GM19438 (cell line): ENCODE measurements around the gene MAN2B1.
"Not testable (repeated sequence)": the region's sequence is repeated elsewhere in the genome, so short reads cannot be mapped to it uniquely, and the experiment has no call there.

ENCODE experiments used
- ATAC-seq: cut with Tn5 transposase; IDR thresholded peaks from one replicate; pipeline ENCODE4 v1.9.1; 2021; ENCODE audit warnings: low read depth; ENCODE audit not compliant: unreplicated experiment

The MAN2B1 gene

DNA sequence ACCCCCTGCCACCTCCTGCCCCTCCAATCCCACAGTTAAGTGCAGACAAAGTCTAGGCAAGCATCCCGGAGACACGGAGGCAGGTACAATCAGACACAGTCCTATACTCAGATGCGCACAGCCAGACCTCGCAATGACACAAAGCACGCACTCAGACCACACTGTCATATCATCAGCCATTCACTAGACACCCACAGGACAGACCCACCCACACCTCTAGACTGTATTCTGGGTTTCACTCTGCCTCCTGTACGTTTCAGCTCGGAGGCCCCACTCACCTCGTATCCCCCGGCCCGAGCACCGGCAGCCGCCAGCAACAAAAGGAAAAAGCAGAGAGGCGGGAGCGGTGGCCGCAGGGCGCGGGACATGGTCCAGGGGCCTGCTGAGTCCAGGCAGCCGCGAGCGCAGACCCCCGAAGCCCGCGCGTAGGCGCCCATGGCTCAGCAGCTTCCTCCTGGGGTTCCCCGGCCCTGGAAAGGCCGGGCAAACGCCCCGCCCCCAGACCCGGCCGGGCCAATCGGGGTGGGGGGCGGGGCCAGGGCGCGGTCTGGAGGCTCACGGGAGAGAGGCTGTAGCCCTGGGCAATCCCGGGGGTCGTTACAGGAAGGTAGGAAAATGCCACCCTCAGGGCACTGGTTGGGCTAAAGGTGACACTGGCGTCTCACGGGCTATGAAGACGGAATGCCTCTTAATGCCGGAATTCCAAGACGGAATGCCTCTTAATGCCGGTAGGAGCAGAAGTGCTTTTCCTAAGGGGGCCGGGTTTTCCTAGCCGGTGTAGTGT lies at the start of gene MAN2B1, which contains the start of gene WDR83:
Gene MAN2B1 (minus strand): TSS at position 478 of the 784 bp plus-strand sequence. CDS start 41 bp downstream, at position 437.
Gene WDR83 (plus strand): TSS at position 543 of the 784 bp plus-strand sequence. CDS start 2,984 bp downstream, outside the sequence.
- peak; percentile 59 for ATAC-seq

DNA sequence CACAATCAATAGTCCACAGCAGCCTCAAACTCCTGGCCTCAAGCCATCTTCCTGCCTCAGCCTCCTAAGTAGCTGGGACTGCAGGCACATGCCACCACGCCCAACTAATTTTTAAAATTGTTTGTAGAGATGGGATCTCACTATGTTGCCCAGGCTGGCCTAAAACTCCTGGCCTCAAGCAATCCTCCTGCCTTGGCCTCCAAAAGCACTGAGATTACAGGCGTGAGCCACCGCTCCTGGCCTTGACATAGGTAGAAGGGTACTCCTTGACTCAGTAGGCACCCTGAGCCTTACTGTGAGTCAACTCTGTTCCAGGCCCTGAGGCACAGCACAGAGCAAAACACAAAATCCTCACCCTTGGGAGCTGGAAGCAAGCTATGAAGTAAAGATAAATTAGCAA lies 49.4 kb upstream of the MAN2B1 start:
- no peak for ATAC-seq

DNA sequence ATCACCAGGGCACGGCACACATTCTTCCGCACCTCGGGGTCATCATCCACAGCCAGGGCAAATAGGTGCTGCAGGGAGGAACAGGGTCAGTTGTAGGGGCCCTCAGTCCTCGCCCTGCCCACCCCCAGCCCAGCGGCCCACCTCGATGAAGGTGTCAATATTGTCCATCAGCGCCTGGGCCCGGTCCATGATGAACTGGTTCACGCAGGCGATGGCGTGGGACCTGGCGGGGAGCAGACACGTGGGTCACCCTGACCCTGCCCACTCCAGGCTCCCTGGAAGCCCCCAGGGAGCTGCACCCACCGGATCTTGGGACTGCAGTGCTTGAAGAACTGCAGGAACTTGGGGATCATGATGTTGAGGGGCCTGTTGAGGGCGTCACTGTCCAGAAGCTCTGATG lies 48.6 kb upstream of the MAN2B1 start:
- no peak for ATAC-seq

DNA sequence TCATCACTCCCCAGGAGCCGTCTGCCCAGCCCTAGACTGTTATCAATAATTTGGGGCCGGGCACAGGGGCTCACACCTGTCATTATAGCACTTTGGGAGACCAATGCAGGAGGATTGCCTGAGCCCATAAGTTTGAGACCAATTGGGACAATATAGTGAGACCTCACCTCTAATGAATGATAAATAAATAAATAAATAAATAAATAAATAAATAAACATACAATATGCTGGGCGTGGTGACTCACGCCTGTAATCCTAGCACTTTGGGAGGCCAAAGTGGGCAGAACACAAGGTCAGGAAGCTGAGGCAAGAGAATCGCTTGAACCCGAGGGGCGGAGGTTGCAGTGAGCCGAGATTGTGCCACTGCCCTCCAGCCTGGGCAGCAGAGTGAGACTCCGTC lies 46.8 kb upstream of the MAN2B1 start:
- not testable (repeated sequence) for ATAC-seq

DNA sequence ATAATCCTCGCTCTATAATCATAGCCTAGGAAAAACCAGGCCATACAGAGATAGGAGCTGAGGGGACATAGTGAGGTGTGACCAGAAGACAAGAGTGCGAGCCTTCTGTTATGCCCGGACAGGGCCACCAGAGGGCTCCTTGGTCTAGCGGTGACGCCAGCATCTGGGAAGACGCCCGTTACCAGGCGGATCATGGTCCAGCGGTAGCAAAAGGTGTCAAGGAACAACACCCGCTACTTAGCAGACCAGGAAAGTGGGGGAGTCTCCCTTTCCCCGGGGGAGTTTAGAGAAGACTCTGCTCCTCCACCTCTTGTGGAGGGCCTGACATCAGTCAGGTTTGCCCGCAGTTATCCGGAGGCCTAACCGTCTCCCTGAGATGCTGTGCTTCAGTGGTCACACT lies 45.5 kb upstream of the MAN2B1 start:
- ATAC-seq: not testable (repeated sequence)

GRCh38 chr19:12711187-12711586 lies 44.6 kb upstream of the MAN2B1 start:
- no peak for ATAC-seq

- no peak for ATAC-seq
Observed at GRCh38 chr19:12708641-12709040, 42.1 kb upstream of the MAN2B1 start.

DNA sequence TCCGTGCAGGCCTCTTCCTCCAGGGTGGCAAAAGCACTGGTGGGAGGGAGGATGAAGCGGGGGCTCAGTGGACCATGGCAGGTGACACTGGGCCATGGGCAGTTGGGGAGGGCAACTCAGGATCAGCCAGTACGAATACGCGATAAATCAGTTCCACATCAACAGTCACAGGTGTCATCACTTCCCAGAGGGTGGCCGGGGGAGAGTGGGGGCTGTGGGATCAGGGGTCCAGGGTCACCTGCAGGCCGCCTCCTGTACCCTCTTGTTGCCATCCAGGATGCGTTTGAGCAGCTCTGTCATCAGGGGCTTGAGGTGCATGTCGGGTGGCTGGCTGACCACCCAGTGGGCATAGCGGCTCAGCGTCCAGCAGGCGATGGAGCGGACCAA lies 39.8 kb upstream of the MAN2B1 start:
- ATAC-seq: no peak

GRCh38 chr19:12705654-12706331 lies 39.3 kb upstream of the MAN2B1 start:
- no peak for ATAC-seq

DNA sequence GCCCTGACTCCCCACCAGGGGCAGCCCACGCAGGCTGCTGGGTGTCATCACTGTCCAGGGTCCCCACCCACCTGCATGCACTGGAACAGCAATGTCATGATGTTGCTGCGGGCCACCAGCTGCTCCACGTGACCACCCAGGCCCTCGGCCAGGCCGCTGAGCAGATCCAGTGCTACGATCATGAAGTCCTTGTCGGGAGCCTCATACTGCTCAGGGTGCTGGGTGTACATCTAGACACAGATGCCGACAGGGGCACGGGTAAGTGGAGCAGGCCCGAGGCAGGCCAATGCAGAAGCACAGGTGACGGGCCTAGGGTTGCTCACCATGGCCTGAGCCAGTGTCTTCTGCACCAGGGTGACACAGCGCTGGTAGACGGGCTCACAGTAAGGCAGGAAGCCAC lies 38.6 kb upstream of the MAN2B1 start:
- ATAC-seq: no peak

DNA sequence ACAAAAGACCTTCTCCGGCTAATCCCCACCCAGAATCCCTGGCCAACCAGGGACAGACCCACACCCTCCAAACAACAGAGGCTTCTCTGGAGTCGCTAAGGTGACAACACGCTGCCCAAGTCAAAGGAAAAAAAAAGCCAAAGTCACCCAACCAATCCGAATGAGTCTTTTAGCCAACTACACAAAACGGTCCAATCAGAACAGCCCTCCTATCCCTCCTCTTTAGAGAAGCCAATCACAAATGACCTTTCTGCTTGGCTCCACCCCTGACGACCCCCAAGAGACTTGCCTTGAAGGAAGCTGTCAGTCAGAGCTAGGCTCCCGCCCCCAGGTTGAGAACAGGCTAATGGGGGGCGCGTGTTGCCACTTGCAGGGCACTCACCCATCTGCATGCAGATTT lies 36.5 kb upstream of the MAN2B1 start:
- no peak for ATAC-seq

GRCh38 chr19:12701596-12702282 lies 35.2 kb upstream of the MAN2B1 start:
- no peak for ATAC-seq

DNA sequence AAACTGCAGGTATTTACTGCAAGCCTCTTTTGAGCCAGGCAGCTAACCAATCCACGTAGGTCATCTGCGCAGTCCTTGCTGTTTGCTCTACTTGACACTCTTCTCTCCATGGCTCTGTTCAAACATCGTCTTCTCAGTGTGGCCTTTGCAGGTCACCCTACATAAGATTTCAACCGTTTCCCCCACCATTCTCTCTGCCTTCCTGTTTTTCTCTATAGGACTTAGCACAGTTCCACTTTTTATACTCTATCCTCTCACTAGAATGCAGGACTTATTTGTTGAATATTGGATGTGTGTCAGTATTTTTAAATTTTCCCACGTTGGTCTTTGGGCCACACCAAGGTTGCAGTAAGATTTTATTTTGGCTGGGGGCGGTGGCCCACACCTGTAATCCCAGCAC lies 31.6 kb upstream of the MAN2B1 start:
- no peak for ATAC-seq

DNA sequence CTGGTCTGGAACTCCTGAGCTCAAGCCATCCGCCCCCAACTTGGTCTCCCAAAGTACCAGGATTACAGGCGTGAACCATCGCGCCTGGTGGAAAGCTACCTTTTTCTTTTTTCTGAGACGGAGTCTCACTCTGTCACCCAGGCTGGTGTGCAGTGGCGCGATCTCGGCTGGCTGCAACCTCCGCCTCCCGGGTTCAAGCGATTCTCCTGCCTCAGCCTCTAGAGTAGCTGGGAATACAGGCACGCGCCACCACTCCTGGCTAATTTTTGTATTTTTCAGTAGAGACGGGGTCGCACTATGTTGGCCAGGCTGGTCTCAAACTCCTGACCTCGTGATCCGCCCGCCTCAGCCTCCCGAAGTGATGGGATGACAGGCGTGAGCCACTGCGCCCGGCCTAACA lies 30.9 kb upstream of the MAN2B1 start:
- not testable (repeated sequence) for ATAC-seq

- ATAC-seq: peak; percentile 79
Observed at GRCh38 chr19:12696366-12697335, 30.1 kb upstream of the MAN2B1 start, which contains the start of gene FBXW9. Gene FBXW9 (minus strand): TSS chr19:12696631. CDS start chr19:12696581, 50 bp downstream.

- ATAC-seq: peak; percentile 10
Observed at GRCh38 chr19:12695997-12696365, 29.4 kb upstream of the MAN2B1 start.

DNA sequence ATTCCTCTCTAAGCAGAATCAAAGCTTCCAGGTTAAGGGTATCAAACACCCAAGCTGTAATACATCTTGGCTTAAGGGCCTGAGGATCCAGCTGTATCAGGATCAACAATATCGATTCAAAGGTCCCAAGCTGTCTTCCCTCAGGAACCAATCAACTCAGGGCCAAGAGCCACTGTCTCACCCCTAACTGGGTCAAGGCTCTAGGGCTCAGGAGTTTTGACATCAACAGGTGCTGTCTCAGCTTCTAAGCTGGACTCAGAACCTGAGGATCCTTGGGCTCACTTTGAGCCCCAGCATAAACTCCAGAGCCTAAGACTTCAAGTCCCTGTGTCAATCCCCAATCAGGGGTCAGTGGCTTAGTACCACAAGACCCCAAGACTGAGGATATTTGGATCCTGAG lies 29.0 kb upstream of the MAN2B1 start:
- ATAC-seq: no peak

GRCh38 chr19:12695096-12695495 lies 28.6 kb upstream of the MAN2B1 start:
- ATAC-seq: no peak

- no peak for ATAC-seq
Observed at GRCh38 chr19:12694641-12695040, 28.1 kb upstream of the MAN2B1 start.

DNA sequence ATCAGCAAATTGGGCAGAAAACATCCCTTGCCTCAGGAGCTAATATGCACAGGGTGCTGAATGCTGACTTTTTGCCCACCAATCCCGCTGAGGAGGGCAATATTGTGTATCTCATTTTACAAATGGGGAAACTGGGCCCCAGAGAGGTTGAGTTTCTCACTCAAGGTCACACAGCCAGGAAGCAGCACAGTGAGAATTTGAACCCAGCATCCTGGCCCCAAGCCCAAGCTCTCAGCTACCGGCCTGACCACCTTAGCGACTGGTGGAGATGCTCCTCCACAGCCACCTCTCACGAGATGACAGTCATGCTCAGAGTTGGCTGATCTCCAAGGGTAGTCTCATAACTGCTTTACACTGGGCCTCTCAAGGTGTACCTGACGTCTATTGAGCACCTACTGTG lies 26.4 kb upstream of the MAN2B1 start:
- ATAC-seq: no peak
